Osteoblast (primary cell): ENCODE data around the gene FNDC3B. TPM values are rescaled to one million over a fixed set of nuclear protein-coding genes. Genes with fewer than 3 reads are reported as not detected.
A peak's percentile ranks its signal among the peaks of the same experiment; 100 is the strongest.
"Not testable (repeated sequence)": the region's sequence is repeated elsewhere in the genome, so short reads cannot be mapped to it uniquely, and the experiment has no call there.

Experiments used
- DNase-seq: peaks from one replicate; pipeline ENCODE4 v3.0.0; 2011; ENCODE audit warnings: low spot score, mixed read lengths; ENCODE audit not compliant: insufficient read length; ENCODE audit errors: missing footprints
- H2AFZ ChIP-seq: 2 replicates; pipeline ENCODE4 v1.6.0; 2011; ENCODE audit warnings: mild to moderate bottlenecking, low read length
- H3K27ac ChIP-seq: 2 replicates; pipeline ENCODE4 v1.5.1; 2011; ENCODE audit warnings: mild to moderate bottlenecking, low read depth, low read length, moderate library complexity
- H3K27me3 ChIP-seq: 2 replicates; pipeline ENCODE4 v1.6.0; 2012; ENCODE audit warnings: mild to moderate bottlenecking, control low read depth, inconsistent platforms, low read length, moderate library complexity; ENCODE audit not compliant: insufficient read depth
- H3K36me3 ChIP-seq: 2 replicates; pipeline ENCODE4 v1.5.1; 2011; ENCODE audit warnings: mild to moderate bottlenecking, low read length, control low read depth, moderate library complexity; ENCODE audit not compliant: insufficient read depth
- H3K4me1 ChIP-seq: 2 replicates; pipeline ENCODE4 v1.5.1; 2011; ENCODE audit warnings: mild to moderate bottlenecking, low read length, control low read depth, moderate library complexity; ENCODE audit not compliant: insufficient read depth
- H3K4me2 ChIP-seq: 2 replicates; pipeline ENCODE4 v1.6.0; 2011; ENCODE audit warnings: mild to moderate bottlenecking, low read length; ENCODE audit not compliant: insufficient read depth
- H3K4me3 ChIP-seq: fragments of 200-600 bp; sonication (generic); 3 replicates; pipeline ENCODE4 v1.5.1; 2012; ENCODE audit warnings: mild to moderate bottlenecking, low read length, inconsistent platforms; ENCODE audit not compliant: insufficient read depth
- H3K79me2 ChIP-seq: 2 replicates; pipeline ENCODE4 v1.6.0; 2012; ENCODE audit warnings: mild to moderate bottlenecking, low read length, control low read depth, inconsistent platforms; ENCODE audit not compliant: insufficient read depth
- H3K9me3 ChIP-seq: 2 replicates; pipeline ENCODE4 v1.5.1; 2011; ENCODE audit warnings: low read depth, low read length, control low read depth
- H4K20me1 ChIP-seq: 2 replicates; pipeline ENCODE4 v1.6.0; 2012; ENCODE audit warnings: mild to moderate bottlenecking, low read length, control low read depth; ENCODE audit not compliant: insufficient read depth
- CTCF ChIP-seq: IDR thresholded peaks from 2 replicates; pipeline ENCODE4 v1.5.1; 2011; ENCODE audit warnings: mild to moderate bottlenecking, low read depth, low read length, moderate library complexity; ENCODE audit errors: extremely low read depth
- total RNA-seq: library from RNA; depleted of rRNA; stranded (reverse); fragments of >200 nt; gene quantifications from 2 replicates; pipeline ENCODE4 v1.2.3, GENCODE V29; 2012

The FNDC3B gene
- total RNA-seq, 1 donor: 179 TPM

DNA sequence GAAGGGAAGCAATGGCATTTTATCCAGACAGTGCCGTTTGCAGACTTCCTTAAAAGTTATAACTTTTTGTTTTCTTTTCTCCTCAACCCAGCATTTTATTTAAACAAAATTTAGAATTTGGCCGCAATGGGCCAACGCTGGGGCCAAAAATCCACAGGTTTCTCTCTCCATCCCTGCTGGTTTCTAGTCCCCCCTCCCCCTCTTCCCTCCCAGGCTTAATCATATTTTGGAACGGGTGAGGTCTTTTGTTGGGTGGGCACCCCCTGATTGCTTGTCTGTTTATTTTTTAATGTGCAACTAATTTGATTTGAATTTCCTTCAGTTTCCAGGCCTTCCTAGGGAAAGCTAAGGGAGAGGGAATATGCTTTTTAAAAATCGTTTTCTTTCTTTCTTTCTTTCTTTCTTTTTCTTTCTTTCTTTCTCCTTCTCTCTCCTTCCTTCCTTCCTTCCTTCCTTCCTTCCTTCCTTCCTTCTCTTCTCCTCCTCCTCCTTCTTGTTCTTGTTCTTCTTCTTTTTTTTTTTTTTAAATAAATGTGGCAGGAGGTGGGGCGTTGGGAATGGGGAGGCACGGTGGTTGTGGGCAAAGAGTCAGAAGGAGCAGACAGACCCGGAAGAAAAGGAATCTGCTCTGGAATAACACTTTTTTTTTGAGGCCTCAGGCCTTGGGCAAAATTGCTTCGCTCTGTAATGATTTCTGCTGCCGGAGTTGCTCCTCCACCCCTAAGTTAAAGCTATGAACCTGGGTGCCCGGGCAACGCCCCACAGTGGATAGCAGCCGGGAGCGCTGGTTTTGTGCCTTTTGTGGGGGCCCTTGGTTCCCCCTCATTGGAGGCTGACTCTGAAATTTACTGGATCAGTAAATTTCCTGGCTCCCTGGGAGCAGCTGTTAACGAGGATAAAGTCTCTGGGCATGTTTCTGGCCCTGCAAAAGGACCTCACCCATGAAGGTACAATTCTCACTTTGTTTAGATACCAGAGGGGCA, 1.9 kb downstream of the FNDC3B start:
- no peak overlapping the region for H2AFZ ChIP-seq
- peaks cover 42% of the 10 kb centered on the region for H4K20me1 ChIP-seq
- peak; percentile 6 for TF ChIP-seq CTCF
- H3K4me1 ChIP-seq: peaks cover 51% of the 10 kb centered on the region
- H3K4me3 ChIP-seq: peak overlapping the region; percentile 88
- H3K27ac ChIP-seq: peak overlapping the region; percentile 96
- DNase-seq: peak; percentile 89
- no peaks in the 10 kb centered on the region for H3K9me3 ChIP-seq
- no peaks in the 10 kb centered on the region for H3K27me3 ChIP-seq
- peaks cover 16% of the 10 kb centered on the region for H3K36me3 ChIP-seq
- H3K79me2 ChIP-seq: peaks cover 72% of the 10 kb centered on the region
- H3K4me2 ChIP-seq: peak overlapping the region; percentile 89

GRCh38 chr3:172042136-172042662, 2.8 kb downstream of the FNDC3B start:
- Histone ChIP-seq H3K36me3 (peaks cover 16% of the 10 kb centered on the region), H3K4me1 (peaks cover 53% of the 10 kb centered on the region), H2AFZ (no peak overlapping the region), H3K27ac (peak overlapping the region; percentile 96), H3K79me2 (peaks cover 81% of the 10 kb centered on the region), H4K20me1 (peaks cover 51% of the 10 kb centered on the region), H3K9me3 (no peaks in the 10 kb centered on the region), H3K4me3 (peak overlapping the region; percentile 88), H3K27me3 (no peaks in the 10 kb centered on the region), H3K4me2 (peak overlapping the region; percentile 89)
- no peak for TF ChIP-seq CTCF
- DNase-seq: no peak

GRCh38 chr3:172042663-172043179, 3.3 kb downstream of the FNDC3B start:
- peaks cover 56% of the 10 kb centered on the region for H4K20me1 ChIP-seq
- H3K27me3 ChIP-seq, H2AFZ ChIP-seq, H3K9me3 ChIP-seq: not testable (repeated sequence)
- peaks cover 53% of the 10 kb centered on the region for H3K4me1 ChIP-seq
- peak overlapping the region; percentile 89 for H3K4me2 ChIP-seq
- peak overlapping the region; percentile 96 for H3K27ac ChIP-seq
- H3K4me3 ChIP-seq: peak overlapping the region; percentile 88
- DNase-seq: peak; percentile 59
- peaks cover 16% of the 10 kb centered on the region for H3K36me3 ChIP-seq
- peaks cover 86% of the 10 kb centered on the region for H3K79me2 ChIP-seq

GRCh38 chr3:172043233-172043632, 3.9 kb downstream of the FNDC3B start:
- Histone ChIP-seq H2AFZ (no peak overlapping the region), H3K4me3 (peak overlapping the region; percentile 88), H3K4me1 (peaks cover 51% of the 10 kb centered on the region), H3K36me3 (peaks cover 16% of the 10 kb centered on the region), H3K4me2 (peak overlapping the region; percentile 89), H3K27me3 (no peaks in the 10 kb centered on the region), H3K9me3 (no peaks in the 10 kb centered on the region), H3K27ac (peak overlapping the region; percentile 96), H4K20me1 (peaks cover 59% of the 10 kb centered on the region), H3K79me2 (peaks cover 91% of the 10 kb centered on the region)
- DNase-seq: no peak
- TF ChIP-seq CTCF: no peak
